H1 (cell line): ENCODE measurements around the gene MECR. TPM values are rescaled to one million over a fixed set of nuclear protein-coding genes. Genes with fewer than 3 reads are reported as not detected.

Experiments used
- BACH1 ChIP-seq: IDR thresholded peaks from 2 replicates; pipeline ENCODE4 v1.6.1; 2012; ENCODE audit warnings: low read length, improper control_type of control experiment
- BRCA1 ChIP-seq: IDR thresholded peaks from 2 replicates; pipeline ENCODE4 v1.6.1; 2012; ENCODE audit warnings: low read depth, low read length, improper control_type of control experiment
- CTCF ChIP-seq, 3 experiments: IDR thresholded peaks; 1 replicate in 2 of 3; 2 replicates in 1 of 3; pipeline versions ENCODE4 v1.5.1 to v1.6.1; 2011; ENCODE audit warnings: low read length in 3 of 3, mild to moderate bottlenecking in 3 of 3, inconsistent platforms in 2 of 3, low read depth in 1 of 3, moderate library complexity in 1 of 3; ENCODE audit not compliant: insufficient read depth in 1 of 3; ENCODE audit errors: control extremely low read depth in 1 of 3
- EP300 ChIP-seq, 2 experiments: IDR thresholded peaks; 1 replicate in 1 of 2; 2 replicates in 1 of 2; pipeline ENCODE4 v1.6.1; 2011 to 2012; ENCODE audit warnings: low read depth in 2 of 2, low read length in 2 of 2, mild to moderate bottlenecking in 2 of 2, borderline replicate concordance in 1 of 2, inconsistent platforms in 1 of 2, moderate library complexity in 1 of 2
- EZH2 ChIP-seq: fragments of 200-600 bp; sonication (generic); IDR thresholded peaks from 2 replicates; pipeline ENCODE4 v1.7.1; 2012; ENCODE audit warnings: low read depth, mild to moderate bottlenecking, moderate library complexity, low read length, inconsistent platforms; ENCODE audit not compliant: severe bottlenecking
- GTF2F1 ChIP-seq: IDR thresholded peaks from 2 replicates; pipeline ENCODE4 v1.6.1; 2012; ENCODE audit warnings: low read depth, low read length, improper control_type of control experiment, borderline replicate concordance
- HDAC6 ChIP-seq: IDR thresholded peaks from one replicate; pipeline ENCODE4 v1.7.1; 2012; ENCODE audit warnings: low read depth, mild to moderate bottlenecking, inconsistent platforms, low read length, moderate library complexity
- RFX5 ChIP-seq: IDR thresholded peaks from 2 replicates; pipeline ENCODE4 v1.6.1; 2011; ENCODE audit warnings: low read depth, low read length, improper control_type of control experiment, borderline replicate concordance
- RXRA ChIP-seq: IDR thresholded peaks from 2 replicates; pipeline ENCODE4 v1.6.1; 2011; ENCODE audit warnings: low read depth, mild to moderate bottlenecking, low read length, moderate library complexity; ENCODE audit not compliant: insufficient read depth
- SP2 ChIP-seq: IDR thresholded peaks from 2 replicates; pipeline ENCODE4 v1.6.1; 2012; ENCODE audit warnings: mild to moderate bottlenecking, low read length, inconsistent platforms
- TCF12 ChIP-seq: IDR thresholded peaks from 2 replicates; pipeline ENCODE4 v1.6.1; 2011; ENCODE audit warnings: low read depth, mild to moderate bottlenecking, low read length
- TEAD4 ChIP-seq: IDR thresholded peaks from 2 replicates; pipeline ENCODE4 v1.6.1; 2012; ENCODE audit warnings: low read depth, low read length, inconsistent platforms, mixed read lengths
- ZNF274 ChIP-seq: IDR thresholded peaks from 2 replicates; pipeline ENCODE4 v1.7.0; 2012; ENCODE audit warnings: low read length, borderline replicate concordance; ENCODE audit errors: extremely low read depth
- polyA plus RNA-seq, 7 experiments: library from polyadenylated mRNA; depleted of rRNA in 3 of 7; stranded (reverse) in 5 of 7; unstranded in 2 of 7; fragments of >200 nt in 5 of 7; fragments of 200-250 nt in 2 of 7; gene quantifications; 1 replicate in 5 of 7; 2 replicates in 1 of 7; 4 replicates in 1 of 7; pipeline versions ENCODE4 v1.2.1 to v1.2.3, GENCODE V29; 2011 to 2013; ENCODE audit warnings: missing spikeins in 2 of 7, mixed read lengths in 2 of 7
- total RNA-seq: library from RNA; stranded (reverse); fragmentation: NEBNext Ultra II Directional; extraction: Animal tissue kit (Norgen Biotek cat#: 25700); gene quantifications from 2 replicates; pipeline ENCODE4 v1.2.1, GENCODE V29; 2021

The MECR gene
- total and polyA plus RNA-seq, 2 of the 8 experiments (the other 6 are each of a cell fraction or from before 2014, with no cell fraction given) = 24.2 to 24.4 TPM

- no peak for TF ChIP-seq CTCF (IDR thresholded peaks at IDR 0.05; ENCODE audit: control extremely low read depth in 1 of 3, insufficient read depth in 1 of 3, low read depth in 1 of 3, low read length in 3 of 3)
- no peak for TF ChIP-seq ZNF274
- TF ChIP-seq RXRA = no peak
- no peak for TF ChIP-seq TEAD4
- TF ChIP-seq HDAC6 = no peak
- TF ChIP-seq TCF12 = no peak
- TF ChIP-seq RFX5 = no peak
- TF ChIP-seq EZH2 = no peak
- TF ChIP-seq BACH1 = no peak
- no peak for TF ChIP-seq SP2
- TF ChIP-seq BRCA1 = no peak
- no peak for TF ChIP-seq EP300 (IDR thresholded peaks at IDR 0.05; ENCODE audit: borderline replicate concordance in 1 of 2, low read depth in 2 of 2, low read length in 2 of 2)
- no peak for TF ChIP-seq GTF2F1
- TF ChIP-seq, all 59 proteins: peak for 0
Observed at GRCh38 chr1:29264773-29265389, 34.1 kb upstream of the MECR start (continued).
